ENCODE measurements around the gene STAG1.
"Not testable (repeated sequence)": the region's sequence is repeated elsewhere in the genome, so short reads cannot be mapped to it uniquely, and the experiment has no call there.

Gene STAG1

DNA sequence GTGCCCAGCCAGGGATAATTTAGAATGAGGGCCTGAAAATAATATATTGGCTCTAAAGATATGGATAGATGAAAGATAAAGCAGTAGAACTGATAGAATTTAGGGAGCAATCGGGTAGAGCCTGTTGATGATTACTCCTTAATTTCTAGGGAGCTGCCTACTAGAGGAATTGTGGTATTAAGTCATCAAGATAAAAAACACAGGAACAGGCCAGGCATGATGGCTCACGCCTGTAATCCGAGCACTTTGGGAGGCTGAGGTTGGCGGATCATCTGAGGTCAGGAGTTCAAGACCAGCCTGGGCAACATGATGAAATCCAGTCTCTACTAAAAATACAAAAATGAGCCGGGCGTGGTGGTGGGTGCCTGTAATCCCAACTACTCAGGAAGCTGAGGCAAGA is 371.6 kb downstream of the STAG1 start:
- Histone ChIP-seq H3K4me3 (ENCODE audit: low read depth in 1 of 2, low read length in 2 of 2) (no peak overlapping the region), H3K9ac (ENCODE audit: low read length) (no peak overlapping the region), H3K27me3 (ENCODE audit: control insufficient read depth in 1 of 2, insufficient read depth in 2 of 2, low read length in 2 of 2) (no peaks in the 10 kb centered on the region), H3K9me3 (ENCODE audit: low read length) (no peaks in the 10 kb centered on the region), H3K36me3 (ENCODE audit: insufficient read depth, low read length) (no peaks in the 10 kb centered on the region), H3K4me1 (ENCODE audit: insufficient read depth, low read length) (no peaks in the 10 kb centered on the region), H3K27ac (ENCODE audit: low read depth, low read length) (no peak overlapping the region)

DNA sequence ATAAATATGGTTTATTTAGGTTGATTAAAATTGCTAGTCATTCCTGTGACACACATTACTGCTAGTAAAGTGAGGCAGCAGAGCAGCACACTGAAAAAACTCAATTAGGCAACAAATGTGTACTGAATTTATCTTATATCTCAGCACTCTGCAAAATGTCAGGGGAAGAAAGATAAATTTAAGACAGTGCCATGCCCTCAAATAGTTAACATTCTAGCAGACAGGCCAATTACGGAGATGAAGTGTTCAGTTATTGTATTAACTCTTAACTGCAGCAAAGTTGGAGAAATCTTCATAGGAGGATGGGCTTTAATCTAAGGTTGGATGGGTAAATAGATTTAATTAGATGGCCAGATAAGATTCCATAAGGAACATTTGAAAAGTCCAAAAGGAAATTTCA is 374.2 kb downstream of the STAG1 start:
- no peak overlapping the region for H3K9ac ChIP-seq (ENCODE audit: low read length)
- H3K4me1 ChIP-seq (ENCODE audit: insufficient read depth, low read length), result no peaks in the 10 kb centered on the region
- no peak overlapping the region for H3K4me3 ChIP-seq (ENCODE audit: low read depth in 1 of 2, low read length in 2 of 2)
- no peak overlapping the region for H3K27ac ChIP-seq (ENCODE audit: low read depth, low read length)
- no peaks in the 10 kb centered on the region for H3K27me3 ChIP-seq (ENCODE audit: control insufficient read depth in 1 of 2, insufficient read depth in 2 of 2, low read length in 2 of 2)
- no peaks in the 10 kb centered on the region for H3K9me3 ChIP-seq (ENCODE audit: low read length)
- no peaks in the 10 kb centered on the region for H3K36me3 ChIP-seq (ENCODE audit: insufficient read depth, low read length)

DNA sequence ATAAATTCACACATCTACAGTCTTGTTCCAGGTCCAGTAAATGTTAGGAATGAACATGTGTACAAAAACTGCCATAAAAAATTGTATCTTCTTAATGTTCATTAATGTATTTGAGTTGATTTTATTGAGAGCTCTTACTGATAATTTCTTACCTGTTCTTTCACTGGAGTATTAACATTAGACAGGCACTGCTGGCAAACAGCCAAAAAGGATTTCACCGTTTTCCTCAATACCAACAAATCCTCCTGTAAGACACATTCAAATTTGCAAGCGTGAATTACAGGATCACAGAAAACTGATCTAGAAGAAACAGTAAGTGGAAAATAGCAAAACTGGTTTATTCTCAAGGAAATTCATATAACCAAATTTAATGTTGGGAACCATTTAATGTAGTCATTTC is 374.7 kb downstream of the STAG1 start:
- Histone ChIP-seq H3K9ac (ENCODE audit: low read length) (no peak overlapping the region), H3K4me3 (ENCODE audit: low read depth in 1 of 2, low read length in 2 of 2) (no peak overlapping the region), H3K27me3 (ENCODE audit: control insufficient read depth in 1 of 2, insufficient read depth in 2 of 2, low read length in 2 of 2) (no peaks in the 10 kb centered on the region), H3K9me3 (ENCODE audit: low read length) (no peaks in the 10 kb centered on the region), H3K4me1 (ENCODE audit: insufficient read depth, low read length) (no peaks in the 10 kb centered on the region), H3K36me3 (ENCODE audit: insufficient read depth, low read length) (no peaks in the 10 kb centered on the region), H3K27ac (ENCODE audit: low read depth, low read length) (no peak overlapping the region)

DNA sequence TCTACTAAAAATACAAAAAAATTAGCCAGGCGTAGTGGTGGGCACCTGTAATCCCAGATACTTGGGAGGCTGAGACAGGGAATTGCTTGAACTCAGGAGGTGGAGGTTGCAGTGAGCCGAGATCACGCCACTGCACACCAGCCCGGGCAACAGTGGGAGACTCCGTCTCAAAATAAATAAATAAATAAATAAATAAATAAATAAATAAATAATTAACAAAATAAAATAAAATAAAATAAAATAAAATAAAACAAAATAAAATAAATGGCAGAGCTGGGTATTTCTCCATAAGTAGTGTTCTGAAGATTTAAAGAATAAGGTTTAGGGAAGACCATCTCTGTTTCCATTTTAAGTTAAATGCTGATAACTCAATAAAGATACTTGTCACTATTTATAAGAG is 376.4 kb downstream of the STAG1 start:
- H3K27ac ChIP-seq (ENCODE audit: low read depth, low read length); H3K9ac ChIP-seq (ENCODE audit: low read length); H3K9me3 ChIP-seq (ENCODE audit: low read length); H3K4me3 ChIP-seq (ENCODE audit: low read depth in 1 of 2, low read length in 2 of 2); H3K4me1 ChIP-seq (ENCODE audit: insufficient read depth, low read length); H3K27me3 ChIP-seq (ENCODE audit: control insufficient read depth in 1 of 2, insufficient read depth in 2 of 2, low read length in 2 of 2); H3K36me3 ChIP-seq (ENCODE audit: insufficient read depth, low read length): not testable (repeated sequence)

DNA sequence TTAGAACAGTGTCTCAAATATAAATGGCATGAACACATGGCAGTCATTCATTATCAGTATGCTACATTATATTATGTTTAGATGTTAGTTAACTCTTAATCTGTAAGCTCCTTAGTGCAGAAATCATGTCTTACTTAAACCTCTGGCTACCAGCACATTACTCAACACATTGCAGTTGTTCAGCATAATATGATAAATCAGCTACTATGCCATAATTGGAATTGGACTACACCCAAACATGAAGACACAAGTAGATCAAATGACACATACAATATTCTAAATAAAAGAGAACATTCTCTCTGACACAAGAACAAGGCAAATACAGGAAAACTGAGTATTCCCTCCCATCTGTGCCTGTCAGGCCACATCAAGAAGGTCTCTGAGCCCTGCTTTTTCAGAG is 385.9 kb downstream of the STAG1 start:
- no peaks in the 10 kb centered on the region for H3K4me1 ChIP-seq (ENCODE audit: insufficient read depth, low read length)
- no peak overlapping the region for H3K4me3 ChIP-seq (ENCODE audit: low read depth in 1 of 2, low read length in 2 of 2)
- H3K36me3 ChIP-seq (ENCODE audit: insufficient read depth, low read length), result peaks cover 4% of the 10 kb centered on the region
- no peaks in the 10 kb centered on the region for H3K9me3 ChIP-seq (ENCODE audit: low read length)
- no peak overlapping the region for H3K9ac ChIP-seq (ENCODE audit: low read length)
- H3K27ac ChIP-seq (ENCODE audit: low read depth, low read length), result no peak overlapping the region
- no peaks in the 10 kb centered on the region for H3K27me3 ChIP-seq (ENCODE audit: control insufficient read depth in 1 of 2, insufficient read depth in 2 of 2, low read length in 2 of 2)

DNA sequence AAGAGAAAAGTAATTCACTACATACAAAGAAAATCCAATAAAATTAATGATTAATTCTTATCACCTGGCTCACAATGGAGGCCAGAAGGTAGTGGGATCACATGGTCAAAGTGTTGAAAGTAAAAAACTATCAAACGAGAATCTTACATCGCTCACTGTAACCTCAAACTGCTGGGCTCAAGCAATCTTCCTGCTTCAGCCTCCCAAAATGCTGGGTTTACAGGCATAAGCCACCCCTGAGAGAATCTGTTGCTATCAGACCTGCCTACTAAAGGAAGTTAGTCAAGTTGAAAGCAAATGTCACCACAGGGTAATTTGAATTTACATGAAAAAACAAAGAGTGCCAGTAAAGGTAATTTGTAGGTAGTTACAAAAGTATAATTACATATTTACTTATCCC is 398.7 kb downstream of the STAG1 start:
- Histone ChIP-seq H3K27me3 (ENCODE audit: control insufficient read depth in 1 of 2, insufficient read depth in 2 of 2, low read length in 2 of 2) (no peaks in the 10 kb centered on the region), H3K9ac (ENCODE audit: low read length) (no peak overlapping the region), H3K27ac (ENCODE audit: low read depth, low read length) (no peak overlapping the region), H3K9me3 (ENCODE audit: low read length) (no peaks in the 10 kb centered on the region), H3K4me3 (ENCODE audit: low read depth in 1 of 2, low read length in 2 of 2) (no peak overlapping the region), H3K36me3 (ENCODE audit: insufficient read depth, low read length) (peaks cover 8% of the 10 kb centered on the region), H3K4me1 (ENCODE audit: insufficient read depth, low read length) (peaks cover 15% of the 10 kb centered on the region)

DNA sequence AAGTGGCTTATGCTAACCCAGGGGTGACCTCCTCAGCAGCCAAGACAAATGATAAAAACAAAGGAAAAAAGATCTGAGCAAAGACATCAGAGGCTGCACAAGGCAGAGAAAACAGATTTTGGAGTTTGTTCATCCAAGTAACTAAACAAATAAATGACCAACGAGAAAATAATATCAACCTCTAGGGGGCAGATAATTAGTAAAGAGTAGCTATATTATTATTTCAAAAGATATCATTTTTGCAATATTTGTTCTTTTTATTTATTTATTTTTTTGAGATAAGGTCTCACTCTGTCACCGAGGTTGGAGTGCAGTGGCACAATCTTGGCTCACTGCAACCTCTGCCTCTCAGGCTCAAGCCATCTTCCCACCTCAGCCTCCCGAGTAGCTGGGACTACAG is 400.3 kb downstream of the STAG1 start:
- H3K27me3 ChIP-seq (ENCODE audit: control insufficient read depth in 1 of 2, insufficient read depth in 2 of 2, low read length in 2 of 2), result no peaks in the 10 kb centered on the region
- no peaks in the 10 kb centered on the region for H3K9me3 ChIP-seq (ENCODE audit: low read length)
- H3K27ac ChIP-seq (ENCODE audit: low read depth, low read length), result no peak overlapping the region
- H3K36me3 ChIP-seq (ENCODE audit: insufficient read depth, low read length), result peaks cover 7% of the 10 kb centered on the region
- no peak overlapping the region for H3K4me3 ChIP-seq (ENCODE audit: low read depth in 1 of 2, low read length in 2 of 2)
- H3K4me1 ChIP-seq (ENCODE audit: insufficient read depth, low read length), result peaks cover 15% of the 10 kb centered on the region
- no peak overlapping the region for H3K9ac ChIP-seq (ENCODE audit: low read length)

DNA sequence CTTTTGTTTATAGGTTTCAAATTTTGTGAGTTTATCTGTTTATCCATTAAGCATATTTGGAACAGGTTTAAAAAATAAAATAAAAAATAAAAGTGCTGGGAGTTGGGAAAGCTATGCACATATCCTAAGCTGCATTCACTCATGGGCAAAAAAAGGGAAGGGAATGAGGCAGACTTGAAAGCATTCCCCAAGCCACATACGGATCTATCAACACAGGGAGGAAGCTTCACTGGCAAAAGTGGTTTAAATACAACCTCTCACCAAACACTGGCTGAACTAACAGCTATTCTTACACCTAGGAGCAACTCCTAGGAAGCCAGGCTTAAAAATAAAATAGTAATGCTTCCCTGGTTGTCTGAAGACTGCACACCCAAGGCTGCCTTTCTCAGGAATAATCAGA is 400.8 kb downstream of the STAG1 start:
- no peak overlapping the region for H3K9ac ChIP-seq (ENCODE audit: low read length)
- H3K4me1 ChIP-seq (ENCODE audit: insufficient read depth, low read length), result peaks cover 15% of the 10 kb centered on the region
- H3K27me3 ChIP-seq (ENCODE audit: control insufficient read depth in 1 of 2, insufficient read depth in 2 of 2, low read length in 2 of 2), result no peaks in the 10 kb centered on the region
- H3K36me3 ChIP-seq (ENCODE audit: insufficient read depth, low read length), result peaks cover 7% of the 10 kb centered on the region
- no peak overlapping the region for H3K4me3 ChIP-seq (ENCODE audit: low read depth in 1 of 2, low read length in 2 of 2)
- H3K27ac ChIP-seq (ENCODE audit: low read depth, low read length), result no peak overlapping the region
- H3K9me3 ChIP-seq (ENCODE audit: low read length), result no peaks in the 10 kb centered on the region

DNA sequence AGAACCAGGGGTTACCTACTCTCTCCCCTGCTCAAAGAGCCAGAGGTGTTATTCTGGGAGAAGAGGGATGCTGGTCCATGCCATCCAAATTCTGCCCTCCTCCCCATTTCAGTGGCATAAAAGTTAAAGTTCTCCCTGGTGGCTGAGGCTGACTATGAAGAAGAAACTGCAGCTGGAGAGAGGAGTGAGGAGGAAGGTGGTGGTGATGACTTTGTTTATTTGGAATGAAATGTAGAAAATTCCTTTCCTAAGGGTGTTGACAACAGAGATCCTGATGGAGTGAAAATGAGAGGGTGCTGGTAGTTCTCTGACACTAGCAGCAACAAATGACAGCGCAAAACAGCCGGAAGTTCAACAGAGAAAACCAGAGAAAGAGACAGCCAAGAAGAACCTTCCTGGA is 401.6 kb downstream of the STAG1 start:
- peaks cover 15% of the 10 kb centered on the region for H3K4me1 ChIP-seq (ENCODE audit: insufficient read depth, low read length)
- no peaks in the 10 kb centered on the region for H3K9me3 ChIP-seq (ENCODE audit: low read length)
- H3K27me3 ChIP-seq (ENCODE audit: control insufficient read depth in 1 of 2, insufficient read depth in 2 of 2, low read length in 2 of 2), result no peaks in the 10 kb centered on the region
- no peak overlapping the region for H3K27ac ChIP-seq (ENCODE audit: low read depth, low read length)
- no peak overlapping the region for H3K4me3 ChIP-seq (ENCODE audit: low read depth in 1 of 2, low read length in 2 of 2)
- H3K9ac ChIP-seq (ENCODE audit: low read length), result no peak overlapping the region
- peaks cover 7% of the 10 kb centered on the region for H3K36me3 ChIP-seq (ENCODE audit: insufficient read depth, low read length)

DNA sequence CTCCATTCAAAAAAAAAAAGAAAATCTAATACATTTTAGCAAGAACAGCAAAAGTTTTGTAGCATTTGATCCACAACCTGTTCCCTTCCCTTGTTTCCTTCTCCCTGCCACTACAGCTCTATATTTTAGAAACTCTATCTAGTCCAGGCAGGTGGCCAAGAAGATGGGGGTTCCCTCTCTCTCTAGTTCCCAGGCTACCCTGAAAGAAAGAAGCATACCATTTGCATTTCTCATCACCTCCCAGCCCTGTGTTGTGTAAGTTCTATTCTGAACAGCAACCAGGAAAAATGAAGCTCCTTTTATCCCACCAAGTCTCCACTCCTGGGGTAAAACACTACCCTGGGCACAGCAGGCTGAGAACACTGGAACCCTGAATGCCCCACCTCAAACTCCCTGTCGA is 402.0 kb downstream of the STAG1 start:
- H3K27me3 ChIP-seq (ENCODE audit: control insufficient read depth in 1 of 2, insufficient read depth in 2 of 2, low read length in 2 of 2), result no peaks in the 10 kb centered on the region
- peaks cover 7% of the 10 kb centered on the region for H3K36me3 ChIP-seq (ENCODE audit: insufficient read depth, low read length)
- no peak overlapping the region for H3K27ac ChIP-seq (ENCODE audit: low read depth, low read length)
- H3K4me1 ChIP-seq (ENCODE audit: insufficient read depth, low read length), result peaks cover 15% of the 10 kb centered on the region
- H3K9me3 ChIP-seq (ENCODE audit: low read length), result no peaks in the 10 kb centered on the region
- H3K9ac ChIP-seq (ENCODE audit: low read length), result no peak overlapping the region
- no peak overlapping the region for H3K4me3 ChIP-seq (ENCODE audit: low read depth in 1 of 2, low read length in 2 of 2)

DNA sequence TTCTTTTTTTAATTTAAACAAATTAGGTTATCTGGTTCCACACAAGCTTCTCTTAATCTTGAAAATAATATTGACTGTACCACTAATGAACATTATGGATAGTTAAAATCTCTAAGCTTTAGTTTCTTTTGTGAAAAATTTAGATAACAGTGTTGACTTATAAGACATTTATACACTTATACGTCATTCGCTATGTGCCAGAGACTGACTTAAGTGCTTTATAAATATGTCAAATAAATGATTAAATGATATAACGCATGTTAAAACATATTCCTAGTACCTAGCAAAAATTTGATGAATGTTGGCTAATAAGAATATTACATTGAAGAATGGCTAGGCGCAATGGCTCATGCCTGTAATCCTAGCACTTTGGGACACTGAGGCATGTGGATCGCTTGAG is 405.7 kb downstream of the STAG1 start:
- Histone ChIP-seq H3K4me3 (ENCODE audit: low read depth in 1 of 2, low read length in 2 of 2) (no peak overlapping the region), H3K9me3 (ENCODE audit: low read length) (no peaks in the 10 kb centered on the region), H3K27me3 (ENCODE audit: control insufficient read depth in 1 of 2, insufficient read depth in 2 of 2, low read length in 2 of 2) (no peaks in the 10 kb centered on the region), H3K9ac (ENCODE audit: low read length) (no peak overlapping the region), H3K27ac (ENCODE audit: low read depth, low read length) (no peak overlapping the region), H3K4me1 (ENCODE audit: insufficient read depth, low read length) (peaks cover 19% of the 10 kb centered on the region), H3K36me3 (ENCODE audit: insufficient read depth, low read length) (peaks cover 11% of the 10 kb centered on the region)

DNA sequence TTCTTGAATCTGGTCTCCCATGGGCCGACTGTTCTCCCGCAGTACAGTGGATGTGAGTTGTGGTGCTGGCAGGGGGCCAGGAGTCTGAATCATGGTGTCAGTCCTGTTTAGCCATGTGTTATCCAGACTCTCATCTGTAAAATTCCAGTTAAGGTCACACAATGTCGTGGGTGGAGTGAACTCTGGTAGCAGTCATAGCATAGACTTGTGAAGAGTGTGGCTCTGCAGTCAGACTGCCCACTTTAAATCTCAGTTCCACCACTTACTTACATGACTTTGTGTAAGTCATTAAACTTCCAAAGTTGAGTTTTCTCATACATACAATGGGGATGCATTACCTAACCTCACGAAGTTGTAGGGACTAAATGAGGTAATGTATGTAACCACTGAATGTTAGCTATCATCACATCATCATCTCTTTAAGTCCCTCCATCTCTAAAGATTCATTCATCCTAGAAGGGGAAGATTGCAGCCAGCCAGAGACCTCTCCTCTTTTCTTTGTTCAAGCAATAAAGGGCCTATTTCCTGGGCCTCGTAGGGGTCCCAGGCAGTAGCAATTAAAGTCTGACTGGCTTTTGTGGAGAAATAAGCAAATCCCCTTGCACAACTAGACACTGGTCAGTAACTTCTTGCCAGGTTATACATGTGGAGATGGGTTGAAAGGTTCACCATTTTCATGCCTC is 408.2 kb downstream of the STAG1 start:
- Histone ChIP-seq H3K4me3 (ENCODE audit: low read depth in 1 of 2, low read length in 2 of 2) (no peak overlapping the region), H3K9ac (ENCODE audit: low read length) (no peak overlapping the region), H3K27ac (ENCODE audit: low read depth, low read length) (peak overlapping the region; percentile 53), H3K4me1 (ENCODE audit: insufficient read depth, low read length) (peaks cover 7% of the 10 kb centered on the region), H3K27me3 (ENCODE audit: control insufficient read depth in 1 of 2, insufficient read depth in 2 of 2, low read length in 2 of 2) (no peaks in the 10 kb centered on the region), H3K36me3 (ENCODE audit: insufficient read depth, low read length) (peaks cover 10% of the 10 kb centered on the region), H3K9me3 (ENCODE audit: low read length) (no peaks in the 10 kb centered on the region)

Data from muscle layer of colon (tissue), 2 donors.